NT2/D1 (cell line): ENCODE data around the gene EIF4EBP3.

Experiments used
- YY1 ChIP-seq: IDR thresholded peaks from 2 replicates; pipeline ENCODE4 v1.6.1; 2011; ENCODE audit not compliant: insufficient read length, insufficient read depth
- ZNF274 ChIP-seq: IDR thresholded peaks from 2 replicates; pipeline ENCODE4 v1.6.1; 2011; ENCODE audit warnings: mild to moderate bottlenecking, low read depth, low read length

- TF ChIP-seq YY1 (no peak), ZNF274 (no peak)
These were observed 4.5 kb upstream of the EIF4EBP3 start for GRCh38 chr5:140542972-140543371.
